HepG2 (cell line): ENCODE measurements around the gene SKP1. TPM values are rescaled to one million over a fixed set of nuclear protein-coding genes. Genes with fewer than 3 reads are reported as not detected.

Experiments
- CREM ChIP-seq, 2 experiments: sonication (generic) in 1 of 2; formaldehyde crosslinking in 1 of 2; IDR thresholded peaks; 2 replicates each; pipeline versions ENCODE4 v1.4.0 to v1.6.1; 2016 to 2020; ENCODE audit warnings: antibody characterized with exemption in 1 of 2, mild to moderate bottlenecking in 1 of 2, missing genetic modification reagents in 1 of 2
- CTCF ChIP-seq: sonication (generic); formaldehyde crosslinking; IDR thresholded peaks from 2 replicates; pipeline ENCODE4 v1.5.0; 2020; ENCODE audit warnings: mild to moderate bottlenecking, missing genetic modification reagents, moderate library complexity
- DPF2 ChIP-seq: sonication (generic); formaldehyde crosslinking; IDR thresholded peaks from 2 replicates; pipeline ENCODE4 v1.4.0; 2020; ENCODE audit warnings: mild to moderate bottlenecking, low read depth, missing genetic modification reagents, borderline replicate concordance
- ELK4 ChIP-seq: sonication (generic); formaldehyde crosslinking; IDR thresholded peaks from 2 replicates; pipeline ENCODE4 v1.9.0; 2021; ENCODE audit warnings: missing genetic modification reagents, borderline replicate concordance
- EP300 ChIP-seq, 3 experiments: sonication (generic) in 1 of 3; formaldehyde crosslinking in 1 of 3; IDR thresholded peaks; 2 replicates each; pipeline versions ENCODE4 v1.5.1 to v1.6.1; 2011 to 2020; ENCODE audit warnings: low read depth in 2 of 3, low read length in 2 of 3, borderline replicate concordance in 1 of 3, improper control_type of control experiment in 1 of 3, mild to moderate bottlenecking in 1 of 3, missing genetic modification reagents in 1 of 3, moderate library complexity in 1 of 3
- ERF ChIP-seq: IDR thresholded peaks from 2 replicates; pipeline ENCODE4 v1.6.1; 2018; ENCODE audit warnings: missing biosample characterization, missing genetic modification reagents
- FOXP1 ChIP-seq, 2 experiments: fragments of 450-650 bp in 1 of 2; IDR thresholded peaks; 2 replicates each; pipeline ENCODE4 v1.6.1; 2017 to 2018; ENCODE audit warnings: antibody characterized with exemption in 1 of 2
- PHF21A ChIP-seq: sonication (generic); formaldehyde crosslinking; IDR thresholded peaks from 2 replicates; pipeline ENCODE4 v1.5.0; 2020; ENCODE audit warnings: mild to moderate bottlenecking, missing genetic modification reagents
- RERE ChIP-seq: IDR thresholded peaks from 2 replicates; pipeline ENCODE4 v1.6.1; 2016; ENCODE audit warnings: low read depth, missing genetic modification reagents, missing compliant biosample characterization
- SCMH1 ChIP-seq: sonication (generic); formaldehyde crosslinking; IDR thresholded peaks from 2 replicates; pipeline ENCODE4 v1.9.0; 2021; ENCODE audit warnings: missing genetic modification reagents, mild to moderate bottlenecking, borderline replicate concordance
- TBX2 ChIP-seq: sonication (generic); formaldehyde crosslinking; IDR thresholded peaks from 2 replicates; pipeline ENCODE4 v1.5.0; 2020; ENCODE audit warnings: missing genetic modification reagents, mild to moderate bottlenecking, borderline replicate concordance
- TERF1 ChIP-seq: sonication (generic); formaldehyde crosslinking; IDR thresholded peaks from 2 replicates; pipeline ENCODE4 v1.8.0; 2022; ENCODE audit warnings: mild to moderate bottlenecking, missing genetic modification reagents, moderate library complexity
- ZBTB34 ChIP-seq: sonication (generic); formaldehyde crosslinking; IDR thresholded peaks from 2 replicates; pipeline ENCODE4 v1.8.0; 2022; ENCODE audit warnings: mild to moderate bottlenecking, missing genetic modification reagents
- ZNF263 ChIP-seq: sonication (generic); formaldehyde crosslinking; IDR thresholded peaks from 2 replicates; pipeline ENCODE4 v1.4.0; 2020; ENCODE audit warnings: missing genetic modification reagents
- ZNF549 ChIP-seq: sonication (generic); formaldehyde crosslinking; IDR thresholded peaks from 2 replicates; pipeline ENCODE4 v1.5.0; 2020; ENCODE audit warnings: missing genetic modification reagents
- polyA plus RNA-seq, 8 experiments: library from polyadenylated mRNA; depleted of rRNA in 3 of 8; stranded (reverse) in 7 of 8; unstranded in 1 of 8; fragments of >200 nt; fragmentation: Illumina TruSeq in 4 of 8; extraction: Trizol in 4 of 8; gene quantifications; 2 replicates each; pipeline versions ENCODE4 v1.2.1 to v1.2.3, GENCODE V29; 2011 to 2016; ENCODE audit warnings: low read depth in 4 of 8, missing spikeins in 1 of 8, mixed read lengths in 1 of 8; ENCODE audit not compliant: insufficient read depth in 1 of 8
- total RNA-seq, 5 experiments: library from RNA; depleted of rRNA; stranded (reverse); fragments of >200 nt; fragmentation: Illumina TruSeq; extraction: Trizol; gene quantifications; 2 replicates each; pipeline ENCODE4 v1.2.3, GENCODE V29; 2016; ENCODE audit warnings: low read depth in 1 of 5

The SKP1 gene
- total and polyA plus RNA-seq, 2 of the 13 experiments (the other 11 are each of a cell fraction or from before 2014, with no cell fraction given) = 134 to 340 TPM

- TF ChIP-seq RERE = no peak
- TF ChIP-seq TBX2 (CRISPR knock-in tag) = peak; percentile 32; the same call in 1 of the 2 replicates
- TF ChIP-seq ERF (CRISPR knock-in tag) = peak; percentile 20; the same call in 1 of the 2 replicates
- TF ChIP-seq SCMH1 (CRISPR knock-in tag) = no peak
- TF ChIP-seq ZNF549 (CRISPR knock-in tag) = no peak
- no peak for TF ChIP-seq CREM (IDR thresholded peaks at IDR 0.05)
- TF ChIP-seq CREM (CRISPR knock-in tag; IDR thresholded peaks at IDR 0.05) = no peak
- TF ChIP-seq ZBTB34 (CRISPR knock-in tag) = peak; percentile 69; the same call in 1 of the 2 replicates
- peak; percentile 39; the same call in 1 of the 2 replicates for TF ChIP-seq DPF2 (CRISPR knock-in tag)
- TF ChIP-seq EP300 (IDR thresholded peaks at IDR 0.05; ENCODE audit: low read depth in 2 of 2, low read length in 2 of 2) = peak in 1 of 2 experiments; percentile 80; a peak in 2 of 4 replicates
- no peak for TF ChIP-seq EP300 (CRISPR knock-in tag; IDR thresholded peaks at IDR 0.05; ENCODE audit: borderline replicate concordance)
- no peak for TF ChIP-seq FOXP1 (IDR thresholded peaks at IDR 0.05)
- peak; percentile 25; the same call in 1 of the 2 replicates for TF ChIP-seq FOXP1 (CRISPR knock-in tag; IDR thresholded peaks at IDR 0.05)
- TF ChIP-seq ELK4 (CRISPR knock-in tag) = no peak
- no peak for TF ChIP-seq ZNF263 (CRISPR knock-in tag)
- no peak for TF ChIP-seq TERF1
- peak; percentile 69; the same call in 1 of the 2 replicates for TF ChIP-seq PHF21A (CRISPR knock-in tag)
- TF ChIP-seq CTCF (CRISPR knock-in tag) = 0 out of 2 replicates have a peak, but pooled peaks have one; percentile 4
These were observed 27.0 kb downstream of the SKP1 start (continued) for GRCh38 chr5:134149571-134150303.
